Measurements from ENCODE around the gene HIVEP2. TPM values are rescaled to one million over a fixed set of nuclear protein-coding genes. Genes with fewer than 3 reads are reported as not detected.

HIVEP2 gene
- total and polyA plus RNA-seq, 2 donors (not counting 3 experiments of a cell fraction or from before 2014, with no cell fraction given) = 1.3 to 4.7 TPM

- Histone ChIP-seq H3K4me3 (replicated peaks in 1 of 3; ENCODE audit: insufficient read depth in 1 of 3, low read depth in 1 of 3, low read length in 3 of 3) (no peak overlapping the region), H3K9me3 (replicated peaks; ENCODE audit: control insufficient read depth, insufficient read depth, low read length) (no peaks in the 10 kb centered on the region), H3K9me1 (replicated peaks; ENCODE audit: control insufficient read depth, extremely low read depth, insufficient read depth, low read length) (peaks cover 2% of the 10 kb centered on the region), H3K79me2 (ENCODE audit: control insufficient read depth, insufficient read depth, low read length) (no peaks in the 10 kb centered on the region), H3K4me2 (ENCODE audit: insufficient read depth, low read length) (peak overlapping the region; percentile 79), H3K27me3 (ENCODE audit: control insufficient read depth in 2 of 2, insufficient read depth in 2 of 2, low read length in 2 of 2) (no peaks in the 10 kb centered on the region), H2AFZ (ENCODE audit: low read depth, low read length) (no peak overlapping the region), H3K9ac (replicated peaks; ENCODE audit: extremely low read depth, insufficient read depth, low read length) (peak overlapping the region; percentile 40), H3K4me1 (ENCODE audit: control insufficient read depth, extremely low read depth, insufficient read depth, low read length) (peaks cover 36% of the 10 kb centered on the region), H3K27ac (ENCODE audit: insufficient read depth, low read depth, low read length) (peak overlapping the region; percentile 66), H3K36me3 (ENCODE audit: control insufficient read depth in 2 of 2, extremely low read depth in 1 of 2, insufficient read depth in 2 of 2, low read length in 2 of 2) (no peaks in the 10 kb centered on the region), H4K20me1 (replicated peaks; ENCODE audit: control insufficient read depth, extremely low read depth, insufficient read depth, low read length) (no peaks in the 10 kb centered on the region)
- FAIRE-seq = peak; percentile 78
- dilution Hi-C loops (cut with MboI; ENCODE audit: extremely low pct_ligation_motif_present, low sequenced_read_pairs) = no loop called here
- ChIA-PET CTCF (interaction anchor here (0.9 to 2.2 kb wide), 9 partner anchors 11 to 175 kb away, joined by 3 to 10 read pairs (median 4); no protein-coding TSS in a partner anchor), POLR2A (interaction anchor here (1.5 to 1.6 kb wide), 2 partner anchors 21 to 59 kb away, joined by 3 to 4 read pairs; no protein-coding TSS in a partner anchor)
- TF ChIP-seq MAX (IDR thresholded peaks at IDR 0.05; ENCODE audit: insufficient read depth, insufficient read length) (no peak), JUN (IDR thresholded peaks at IDR 0.05; ENCODE audit: borderline replicate concordance, insufficient read depth, insufficient read length, low read depth) (peak; percentile 60), CTCF (IDR thresholded peaks at IDR 0.05; ENCODE audit: extremely low read depth in 1 of 2, insufficient read depth in 1 of 2, low read depth in 1 of 2, low read length in 2 of 2) (no peak), EZH2 (IDR thresholded peaks at IDR 0.05; ENCODE audit: borderline replicate concordance, low read depth, low read length, severe bottlenecking) (no peak), GATA2 (IDR thresholded peaks at IDR 0.05; ENCODE audit: insufficient read depth, insufficient read length, low read depth, low read length) (peak; percentile 90), POLR2A (IDR thresholded peaks at IDR 0.05; ENCODE audit: low read depth, low read length) (peak; percentile 70), FOS (IDR thresholded peaks at IDR 0.05; ENCODE audit: borderline replicate concordance, insufficient read depth, low read length) (peak; percentile 38), MYC (IDR thresholded peaks at IDR 0.05; ENCODE audit: low read depth, low read length) (no peak), POLR2AphosphoS5 (IDR thresholded peaks at IDR 0.05; ENCODE audit: insufficient read depth, low read depth, low read length) (peak; percentile 87)
- no TSS peak for BruUV-seq (replicated peaks)
- intact Hi-C loops (cut with micrococcal nuclease) = loop anchor here (1.0 kb wide), 6 partner anchors 17 to 175 kb away; no protein-coding TSS in a partner anchor
- DNase-seq (ENCODE audit: low read depth, low spot score) = peak; percentile 99
Observed at GRCh38 chr6:142867988-142868812, 76.8 kb downstream of the HIVEP2 start.
